Astrocyte of the hippocampus (primary cell): ENCODE data around the gene ALKBH2.

Experiments
- DNase-seq: peaks from one replicate; pipeline ENCODE4 v3.0.0; 2011; ENCODE audit warnings: low read depth, low spot score

ALKBH2 gene

GRCh38 chr12:109093022-109093918 is at the start of gene ALKBH2:
Gene ALKBH2 (minus strand): TSS chr12:109093472. CDS start chr12:109092786, 686 bp downstream.
- peak; percentile 97 for DNase-seq

GRCh38 chr12:109140560-109140959 is 47.3 kb upstream of the ALKBH2 start:
- DNase-seq, result no peak

- no peak for DNase-seq
Measured at GRCh38 chr12:109139791-109140190, 46.5 kb upstream of the ALKBH2 start.

- no peak for DNase-seq
Measured at GRCh38 chr12:109139360-109139759, 46.1 kb upstream of the ALKBH2 start.

- no peak for DNase-seq
Measured at GRCh38 chr12:109137055-109137454, 43.8 kb upstream of the ALKBH2 start.

DNA sequence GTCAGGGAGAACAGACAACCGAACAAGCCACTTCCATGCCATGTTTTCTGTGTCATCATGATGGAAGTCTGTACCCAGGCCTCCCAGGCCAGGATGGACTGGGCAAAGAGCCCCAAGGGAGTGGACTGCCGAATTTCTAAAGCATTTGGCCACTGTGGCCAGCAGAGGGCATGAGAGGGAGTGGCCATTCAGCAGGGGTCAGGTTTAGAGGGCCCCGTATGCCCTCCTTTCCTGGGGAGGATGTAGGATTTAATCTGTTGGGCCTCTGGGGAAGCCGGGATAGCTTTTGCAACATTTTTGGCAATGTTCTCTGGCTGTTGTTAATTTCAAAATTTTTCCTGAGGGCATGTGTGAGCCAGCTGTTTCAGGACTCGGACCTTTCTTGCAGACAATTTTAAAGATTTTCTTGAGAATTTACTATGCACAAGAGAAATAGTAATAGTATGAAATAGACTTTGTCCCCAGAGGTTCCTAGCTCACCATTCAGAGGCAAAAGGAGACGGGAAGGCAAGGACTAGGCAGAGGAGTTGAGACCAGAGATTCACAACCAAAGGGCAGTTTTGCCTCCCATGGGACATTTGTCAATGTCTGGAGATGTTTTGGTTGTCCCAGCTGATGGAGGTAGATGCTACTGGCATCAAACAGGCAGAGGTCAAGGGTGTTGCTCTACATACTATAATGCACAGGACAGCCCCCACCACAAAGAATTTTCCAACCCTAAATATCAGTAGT is 41.1 kb upstream of the ALKBH2 start:
- no peak for DNase-seq

- peak; percentile 24 for DNase-seq
Measured at GRCh38 chr12:109131154-109132050, 38.1 kb upstream of the ALKBH2 start.

DNA sequence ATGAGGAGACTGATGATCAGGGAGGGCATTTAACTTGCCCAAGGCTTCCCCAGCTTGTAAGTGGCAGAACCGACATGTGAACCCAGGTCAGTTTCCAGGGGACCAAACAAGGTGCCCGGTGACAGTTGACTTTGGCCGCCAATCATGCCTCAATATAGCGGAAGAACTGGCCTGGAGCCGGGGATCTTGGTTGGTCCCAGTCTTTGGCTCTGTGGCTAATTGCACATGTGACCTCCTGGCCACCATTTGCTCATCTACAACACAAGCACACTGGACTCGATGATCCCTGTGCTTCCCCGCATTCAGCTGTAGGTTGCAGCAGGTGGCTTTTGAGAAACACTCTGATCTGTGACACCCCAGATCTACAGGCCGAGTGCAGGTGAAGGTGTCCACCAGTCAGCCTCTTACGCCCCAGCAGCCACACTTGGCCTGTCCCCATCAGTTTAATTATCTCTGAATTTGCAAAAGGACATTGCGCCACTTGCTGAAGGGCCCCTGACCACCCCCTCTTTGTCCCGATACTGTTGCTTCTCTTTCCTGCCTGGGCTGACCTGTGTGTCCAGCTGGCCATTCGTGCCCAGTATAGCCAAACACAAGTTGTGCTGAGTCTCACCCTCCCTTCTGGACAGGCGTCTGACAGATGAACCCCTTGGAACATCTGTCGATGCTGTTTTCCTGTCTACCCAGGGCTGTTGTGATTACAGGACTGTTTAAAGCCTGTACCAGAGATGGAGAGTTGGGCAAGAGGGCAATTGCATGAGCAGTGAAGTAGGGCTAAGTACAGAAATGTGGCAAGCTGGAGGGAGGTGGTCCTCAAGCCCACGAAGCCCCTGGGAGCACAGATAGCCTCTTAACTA is 37.3 kb upstream of the ALKBH2 start:
- no peak for DNase-seq

GRCh38 chr12:109127533-109128242 is 34.4 kb upstream of the ALKBH2 start:
- no peak for DNase-seq

DNA sequence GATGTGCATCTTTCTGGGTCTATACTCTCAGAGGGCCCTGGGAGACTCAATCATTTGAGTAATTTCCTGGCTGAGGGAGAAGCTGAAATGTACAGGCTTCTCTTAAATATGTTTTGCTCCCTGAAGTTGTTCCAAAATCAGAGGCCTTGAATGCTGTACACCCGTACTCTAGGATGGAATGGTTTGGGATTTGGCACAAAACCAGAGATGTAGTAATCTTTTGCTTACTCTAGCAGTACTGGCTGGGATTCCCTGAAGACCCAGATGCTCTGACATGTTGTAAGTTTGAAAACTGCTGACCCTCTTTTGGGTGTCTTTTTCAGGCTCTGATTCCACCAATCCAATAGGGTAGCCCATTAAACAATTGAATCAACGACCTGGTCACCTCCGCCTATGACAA is 33.5 kb upstream of the ALKBH2 start:
- DNase-seq, result no peak

DNA sequence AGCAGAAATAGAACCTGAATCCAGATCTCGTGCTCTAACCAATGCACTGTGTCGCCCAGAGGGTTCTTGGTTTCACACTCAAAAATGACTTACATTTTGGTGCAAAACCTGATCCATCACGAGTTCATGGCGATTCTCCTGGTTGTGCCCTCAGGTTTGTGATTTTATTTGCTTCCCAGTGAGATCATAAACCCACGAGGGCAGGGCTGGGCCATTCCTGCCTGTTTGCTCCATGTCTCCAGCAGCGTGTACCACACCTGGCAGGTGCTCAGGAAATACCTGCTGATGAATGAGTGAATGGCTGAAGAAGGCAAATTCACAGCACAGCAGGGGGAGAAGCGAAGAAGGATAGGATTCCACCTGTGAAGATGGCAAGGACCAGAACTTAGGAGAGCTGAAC is 32.5 kb upstream of the ALKBH2 start:
- no peak for DNase-seq

DNA sequence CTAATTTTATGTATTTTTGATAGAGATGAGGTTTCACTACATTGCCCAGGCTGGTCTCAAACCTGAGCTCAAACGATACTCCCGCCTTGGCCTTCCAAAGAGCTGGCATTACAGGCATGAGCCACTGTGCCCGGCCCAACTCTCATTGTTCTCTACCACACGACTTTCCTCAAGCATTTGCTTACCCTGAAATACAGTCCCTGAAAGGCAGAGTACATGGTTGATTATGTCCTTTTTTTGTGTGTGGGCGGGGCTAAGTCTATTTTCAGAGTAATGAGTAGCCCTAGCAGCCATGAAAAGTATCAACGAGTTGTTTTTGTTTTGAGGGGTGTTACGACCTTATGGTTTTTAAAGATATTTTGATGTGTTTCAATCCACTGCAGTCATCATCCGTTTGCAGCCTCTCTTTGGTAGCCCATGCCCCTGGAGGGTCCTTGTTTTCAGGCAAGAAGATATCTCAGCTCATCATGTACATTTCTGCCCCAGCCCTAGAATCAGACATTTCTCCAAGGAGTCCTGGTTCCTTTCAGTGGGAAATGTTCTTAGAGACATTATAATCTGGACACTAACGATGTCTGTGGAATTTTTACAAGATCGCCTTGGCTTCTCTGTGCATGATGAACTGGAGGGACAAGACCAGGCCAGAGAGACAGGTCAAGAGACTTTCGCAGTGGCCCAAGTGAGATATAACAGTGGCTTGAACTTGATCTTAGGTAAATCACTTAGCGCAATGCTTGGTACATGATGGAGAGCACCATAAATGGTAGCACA is 31.8 kb upstream of the ALKBH2 start:
- DNase-seq, result no peak

GRCh38 chr12:109121346-109121880 is 28.1 kb upstream of the ALKBH2 start:
- DNase-seq, result no peak

DNA sequence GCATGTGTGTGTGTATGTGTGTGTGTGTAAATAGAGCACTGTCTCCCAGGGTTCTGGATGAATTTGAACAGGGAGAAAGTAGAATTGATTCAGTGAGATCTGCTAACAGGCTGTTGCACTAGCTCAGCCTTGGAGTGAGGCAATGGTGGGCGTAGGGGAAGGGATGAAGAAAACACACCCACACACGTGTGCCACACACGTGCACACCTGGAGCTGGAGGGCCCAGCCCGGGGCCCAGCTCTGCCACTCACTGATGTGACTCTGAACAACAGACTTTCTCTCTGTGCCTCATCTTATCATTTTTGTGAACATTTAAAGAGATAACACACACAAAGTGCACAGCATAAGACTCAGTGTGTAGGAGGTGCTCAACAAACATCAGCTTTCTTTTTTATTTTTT is 27.3 kb upstream of the ALKBH2 start:
- no peak for DNase-seq

- DNase-seq, result no peak
Measured at GRCh38 chr12:109120095-109120494, 26.8 kb upstream of the ALKBH2 start.

- no peak for DNase-seq
Measured at GRCh38 chr12:109116611-109116949, 23.3 kb upstream of the ALKBH2 start.

GRCh38 chr12:109115758-109116610 is 22.7 kb upstream of the ALKBH2 start, which contains the start of gene ACACB:
Gene ACACB (plus strand): TSS chr12:109116587. CDS start chr12:109139406, 22,819 bp downstream.
- no peak for DNase-seq

DNA sequence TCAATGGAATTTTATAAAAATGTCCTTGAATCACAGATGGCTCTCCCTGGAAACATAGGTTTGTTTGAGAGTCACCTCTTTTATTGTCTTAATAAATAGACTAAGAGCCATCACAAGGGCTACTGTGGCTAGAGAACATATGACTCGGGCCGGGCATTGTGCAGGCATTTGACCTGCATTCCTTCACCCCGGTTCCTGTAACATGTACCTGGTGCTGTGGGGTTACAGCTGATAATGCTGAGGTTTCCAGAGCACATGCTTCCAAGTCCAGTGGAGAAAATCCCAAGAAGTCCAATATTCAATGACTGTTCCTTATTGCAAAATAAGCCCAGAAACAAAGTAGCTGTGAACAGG is 22.1 kb upstream of the ALKBH2 start:
- no peak for DNase-seq
